Inflammatory macrophage (primary cell): Measurements from ENCODE around the gene TSHZ1.

Source experiments
- DNase-seq, 2 donors: peaks; one replicate each; pipeline ENCODE4 v3.0.0-alpha.2; 2020 to 2022

The TSHZ1 gene

GRCh38 chr18:75277610-75277928, 67.0 kb downstream of the TSHZ1 start:
- no peak for DNase-seq

DNA sequence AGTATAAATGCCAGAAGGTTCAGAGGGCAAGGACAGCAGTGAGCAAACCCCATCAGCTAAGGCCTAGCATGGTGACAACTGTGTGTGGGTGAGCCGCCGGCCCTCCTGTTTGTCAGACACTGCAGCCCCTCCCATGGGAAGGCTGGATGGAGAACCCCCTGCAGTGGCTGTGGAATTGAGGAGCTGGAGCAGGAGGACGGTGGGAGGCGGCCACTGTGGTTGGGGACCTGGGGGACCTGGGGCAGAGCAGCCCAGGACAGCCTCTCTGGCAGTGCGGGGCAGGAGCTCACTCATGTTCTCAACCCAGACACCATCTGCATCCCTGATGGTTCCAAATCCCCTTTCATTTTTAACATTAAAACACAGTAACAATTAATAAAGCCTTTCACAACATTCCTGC, 68.8 kb downstream of the TSHZ1 start:
- no peak for DNase-seq

GRCh38 chr18:75280427-75281280, 70.1 kb downstream of the TSHZ1 start:
- DNase-seq, result no peak

DNA sequence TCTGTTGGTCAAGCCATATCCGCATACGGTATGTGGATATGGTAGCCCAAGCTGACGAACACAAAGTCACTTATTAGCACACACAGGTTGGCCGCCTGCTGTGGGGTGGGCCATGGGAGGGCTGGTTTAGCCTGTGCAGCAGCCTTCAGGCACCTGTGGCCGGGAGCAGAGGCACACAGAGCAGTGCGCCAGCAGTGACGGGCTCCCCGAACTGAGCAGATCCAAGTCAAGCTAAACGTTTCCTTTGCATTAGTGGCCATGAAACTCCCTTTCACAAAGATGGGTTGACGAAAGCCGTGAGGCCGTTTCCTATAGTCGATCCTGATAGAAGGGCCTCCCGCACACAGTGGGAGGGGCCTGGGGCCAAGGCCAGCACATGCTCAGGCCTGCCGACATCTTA, 72.1 kb downstream of the TSHZ1 start:
- DNase-seq, result no peak

GRCh38 chr18:75283731-75284130, 73.1 kb downstream of the TSHZ1 start:
- no peak for DNase-seq

DNA sequence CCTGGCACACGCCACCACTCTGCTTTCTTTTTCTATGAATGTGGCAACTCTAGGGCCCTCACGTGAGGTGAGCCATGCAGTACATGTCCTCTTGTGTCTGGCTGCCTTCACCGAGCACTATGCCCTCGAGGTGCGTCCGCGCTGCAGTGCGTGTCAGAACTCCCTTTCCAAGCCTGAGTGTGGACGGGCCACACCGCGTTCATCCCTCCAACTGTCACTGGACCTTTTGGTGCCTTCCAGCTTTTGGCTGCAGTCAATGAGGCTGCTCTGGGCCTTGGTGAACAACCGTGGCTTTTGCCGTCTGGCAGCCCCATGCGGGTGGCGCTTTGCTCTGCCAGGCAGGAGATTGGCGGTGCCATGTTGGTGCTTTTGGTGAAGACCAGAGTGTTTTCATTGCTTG, 74.0 kb downstream of the TSHZ1 start:
- no peak for DNase-seq

GRCh38 chr18:75285876-75286275, 75.3 kb downstream of the TSHZ1 start:
- DNase-seq, result no peak

- no peak for DNase-seq
Observed at GRCh38 chr18:75287006-75287405, 76.4 kb downstream of the TSHZ1 start.

GRCh38 chr18:75287700-75288099, 77.1 kb downstream of the TSHZ1 start:
- DNase-seq, result no peak

DNA sequence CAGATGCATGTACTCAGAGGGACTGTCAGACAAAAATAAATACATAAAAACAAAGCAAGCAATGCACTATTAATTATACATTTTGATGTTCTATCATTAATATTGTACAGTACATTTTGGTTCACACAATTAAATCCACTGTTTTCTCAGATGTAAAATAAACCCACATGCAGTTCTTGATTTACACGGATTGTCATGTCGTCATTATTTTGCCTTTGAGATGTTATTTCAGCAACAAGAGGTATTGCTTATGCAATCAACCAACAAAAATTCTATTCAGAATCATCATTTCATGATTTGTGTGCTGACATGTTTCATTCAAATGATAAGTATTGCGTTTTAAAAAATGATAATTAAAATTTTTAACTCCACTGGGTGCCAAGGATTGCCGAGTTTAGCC, 79.2 kb downstream of the TSHZ1 start:
- DNase-seq, result no peak

- DNase-seq, result no peak
Observed at GRCh38 chr18:75290737-75291358, 80.3 kb downstream of the TSHZ1 start.

DNA sequence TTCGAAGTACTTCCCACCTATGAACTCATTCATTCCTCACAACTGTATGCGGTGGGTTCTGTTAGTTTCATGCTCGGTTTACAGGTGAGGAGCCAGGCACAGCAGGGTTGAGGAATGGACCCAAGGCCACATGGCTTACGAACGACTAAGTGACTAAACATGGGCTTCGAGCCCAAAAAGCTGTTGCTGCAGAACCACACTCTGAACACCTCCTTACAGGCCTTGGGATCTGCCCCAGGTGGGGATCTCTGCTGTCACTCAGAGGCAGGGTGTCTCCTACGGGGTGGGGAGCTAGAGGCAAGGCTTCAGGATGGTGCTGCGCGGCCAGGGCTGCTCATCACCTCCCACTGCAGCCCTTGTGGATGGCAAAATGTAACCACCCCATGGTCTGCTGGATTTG, 80.9 kb downstream of the TSHZ1 start:
- no peak for DNase-seq

GRCh38 chr18:75293591-75293990, 83.0 kb downstream of the TSHZ1 start:
- DNase-seq, result no peak

DNA sequence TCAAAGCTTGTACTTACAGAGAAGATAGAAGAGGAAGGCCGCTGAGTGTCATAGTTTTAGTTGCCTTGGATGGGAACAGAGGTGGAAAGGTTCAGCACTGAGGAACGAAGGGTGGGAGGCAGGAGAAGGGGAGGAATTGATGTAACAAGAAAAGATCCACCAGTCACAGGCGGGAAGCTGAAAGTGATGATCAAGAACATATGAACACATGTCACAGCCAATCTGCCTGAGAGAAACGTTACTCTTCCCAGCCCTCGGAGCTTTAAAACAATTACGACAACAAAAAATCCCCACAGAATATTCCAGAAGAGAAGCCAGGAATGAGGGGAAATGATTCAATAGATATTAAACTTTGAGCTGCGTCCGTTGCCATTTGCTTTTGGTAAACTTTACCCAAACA, 87.1 kb downstream of the TSHZ1 start:
- no peak for DNase-seq

GRCh38 chr18:75304678-75305557, 94.3 kb downstream of the TSHZ1 start:
- DNase-seq, result peak; percentile 10 to 17

DNA sequence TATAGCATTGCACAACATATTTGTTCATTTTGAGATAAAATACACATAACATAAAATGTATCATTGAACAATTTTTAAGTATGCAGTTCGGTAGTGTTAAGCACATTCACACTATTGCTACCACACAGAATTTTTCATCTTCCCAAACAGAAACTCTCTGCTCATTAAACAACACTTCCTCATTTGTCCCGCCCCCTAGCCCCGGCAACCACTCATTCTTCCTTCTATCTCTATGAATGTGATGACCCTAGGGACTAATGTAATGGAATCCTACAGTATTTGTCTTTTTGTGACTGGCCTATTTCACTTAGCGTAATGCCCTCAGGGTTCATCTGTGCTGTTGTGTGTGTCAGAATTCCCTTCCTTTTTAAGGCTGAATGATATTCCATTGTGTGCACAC, 95.4 kb downstream of the TSHZ1 start:
- DNase-seq, result no peak

- DNase-seq, result peak; percentile 68 to 87
Observed at GRCh38 chr18:75307530-75307929, 96.9 kb downstream of the TSHZ1 start.

- no peak for DNase-seq
Observed at GRCh38 chr18:75309564-75309963, 99.0 kb downstream of the TSHZ1 start.

GRCh38 chr18:75314117-75314516, 103.5 kb downstream of the TSHZ1 start:
- DNase-seq, result no peak

- no peak for DNase-seq
Observed at GRCh38 chr18:75314606-75315005, 104.0 kb downstream of the TSHZ1 start.

DNA sequence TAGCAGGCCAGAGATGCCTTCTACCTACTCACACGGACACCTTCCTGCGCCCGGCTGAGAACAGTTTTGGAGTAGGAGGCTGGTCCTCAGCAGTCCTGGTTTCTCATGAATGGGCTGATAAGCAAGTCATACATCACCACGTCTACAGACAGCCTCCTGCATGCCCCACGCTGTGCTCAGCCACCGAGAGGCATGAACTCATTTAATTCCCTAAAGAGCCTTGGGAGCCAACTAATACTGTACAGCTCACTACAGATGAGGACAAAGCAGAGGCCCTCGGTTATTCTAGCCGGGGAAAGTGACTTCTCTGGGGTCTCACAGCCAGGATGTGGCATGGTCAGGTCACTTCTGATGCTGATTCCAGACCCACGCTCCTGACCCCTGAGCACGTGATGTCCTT, 105.6 kb downstream of the TSHZ1 start:
- no peak for DNase-seq

DNA sequence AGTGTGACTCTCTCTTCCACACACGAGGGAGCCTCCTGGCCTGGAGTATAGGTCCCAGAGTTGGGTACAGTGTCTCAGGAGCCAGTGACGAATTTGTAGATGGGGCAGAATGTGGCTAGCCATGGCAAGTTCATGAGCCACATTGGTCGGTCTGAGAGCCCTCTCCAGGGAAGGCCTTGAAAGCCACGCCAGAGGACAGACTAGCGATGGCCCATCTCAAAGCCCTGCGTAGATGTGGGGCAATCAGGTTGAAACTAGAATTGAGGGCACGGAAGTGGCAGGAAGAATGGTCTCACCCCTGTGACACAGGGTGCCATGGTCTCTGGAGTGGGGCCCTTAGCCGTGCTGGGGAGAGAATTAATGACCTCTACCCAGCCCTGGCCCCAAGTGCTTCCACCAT, 106.2 kb downstream of the TSHZ1 start:
- DNase-seq, result no peak

GRCh38 chr18:75317300-75317699, 106.7 kb downstream of the TSHZ1 start:
- no peak for DNase-seq

DNA sequence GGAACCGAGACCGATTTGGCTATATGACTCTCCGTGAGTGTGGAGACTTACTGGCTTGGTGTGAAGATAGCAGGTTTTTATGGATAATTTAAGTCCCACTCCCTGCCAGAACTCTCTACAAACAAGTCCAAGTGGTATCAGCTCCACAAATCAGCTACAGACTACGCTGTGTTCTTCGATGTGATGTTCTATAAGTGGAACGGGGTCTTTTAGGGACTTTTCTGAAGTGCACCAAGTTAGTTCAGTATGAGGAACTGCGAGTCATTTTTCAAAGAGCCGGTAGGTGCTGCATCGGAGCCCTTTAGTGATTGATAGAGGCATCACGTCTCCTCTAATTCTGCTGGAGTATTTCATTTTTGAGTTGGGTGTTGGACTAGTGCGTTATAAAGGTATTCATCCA, 107.1 kb downstream of the TSHZ1 start:
- DNase-seq, result no peak
